ENCODE results near the gene ARHGAP45. TPM values are rescaled to one million over a fixed set of nuclear protein-coding genes. Genes with fewer than 3 reads are reported as not detected.

Gene ARHGAP45
- polyA plus RNA-seq, 2 donors = 8.9 to 17.7 TPM

- H3K36me3 ChIP-seq (ENCODE audit: control insufficient read depth in 2 of 2, insufficient read depth in 2 of 2, low read length in 1 of 2) = peaks cover 0 to 18% of the 10 kb centered on the region in 2 donors
- WGBS, 2 donors = 94 to 96% methylated on average over 28 of the region's 28 CpGs
- no peak overlapping the region for H3K27ac ChIP-seq (ENCODE audit: low read depth in 2 of 2, low read length in 1 of 2)
- H3K27me3 ChIP-seq (ENCODE audit: control insufficient read depth in 1 of 2, insufficient read depth in 2 of 2, low read length in 2 of 2) = no peaks in the 10 kb centered on the region
- peaks cover 23 to 29% of the 10 kb centered on the region in 2 donors for H3K9me3 ChIP-seq (ENCODE audit: control insufficient read depth in 2 of 2, insufficient read depth in 1 of 2, low read depth in 1 of 2, low read length in 1 of 2)
- H3K4me1 ChIP-seq (ENCODE audit: control insufficient read depth in 2 of 2, insufficient read depth in 2 of 2, low read length in 1 of 2) = no peaks in the 10 kb centered on the region
- no peak overlapping the region for H3K4me3 ChIP-seq (ENCODE audit: low read depth in 1 of 2, low read length in 2 of 2)
Observed at GRCh38 chr19:1054102-1055027, 12.6 kb upstream of the ARHGAP45 start.

GRCh38 chr19:1055028-1055425 lies 11.9 kb upstream of the ARHGAP45 start:
- Histone ChIP-seq H3K9me3 (ENCODE audit: control insufficient read depth in 2 of 2, insufficient read depth in 1 of 2, low read depth in 1 of 2, low read length in 1 of 2) (peaks cover 23 to 29% of the 10 kb centered on the region in 2 donors), H3K4me3 (ENCODE audit: low read depth in 1 of 2, low read length in 2 of 2) (no peak overlapping the region), H3K27ac (ENCODE audit: low read depth in 2 of 2, low read length in 1 of 2) (no peak overlapping the region), H3K36me3 (ENCODE audit: control insufficient read depth in 2 of 2, insufficient read depth in 2 of 2, low read length in 1 of 2) (peaks cover 0 to 18% of the 10 kb centered on the region in 2 donors), H3K4me1 (ENCODE audit: control insufficient read depth in 2 of 2, insufficient read depth in 2 of 2, low read length in 1 of 2) (no peaks in the 10 kb centered on the region), H3K27me3 (ENCODE audit: control insufficient read depth in 1 of 2, insufficient read depth in 2 of 2, low read length in 2 of 2) (no peaks in the 10 kb centered on the region)
- WGBS, 2 donors = 93 to 94% methylated on average over 14 of the region's 14 CpGs

- Histone ChIP-seq H3K9me3 (ENCODE audit: control insufficient read depth in 2 of 2, insufficient read depth in 1 of 2, low read depth in 1 of 2, low read length in 1 of 2) (peaks cover 23 to 29% of the 10 kb centered on the region in 2 donors), H3K36me3 (ENCODE audit: control insufficient read depth in 2 of 2, insufficient read depth in 2 of 2, low read length in 1 of 2) (peaks cover 0 to 15% of the 10 kb centered on the region in 2 donors), H3K4me1 (ENCODE audit: control insufficient read depth in 2 of 2, insufficient read depth in 2 of 2, low read length in 1 of 2) (no peaks in the 10 kb centered on the region), H3K27me3 (ENCODE audit: control insufficient read depth in 1 of 2, insufficient read depth in 2 of 2, low read length in 2 of 2) (no peaks in the 10 kb centered on the region), H3K4me3 (ENCODE audit: low read depth in 1 of 2, low read length in 2 of 2) (no peak overlapping the region), H3K27ac (ENCODE audit: low read depth in 2 of 2, low read length in 1 of 2) (no peak overlapping the region)
- 96 to 97% methylated on average over 20 of the region's 20 CpGs for WGBS, 2 donors
Observed at GRCh38 chr19:1055886-1056620, 10.9 kb upstream of the ARHGAP45 start.

- H3K9me3 ChIP-seq (ENCODE audit: control insufficient read depth in 2 of 2, insufficient read depth in 1 of 2, low read depth in 1 of 2, low read length in 1 of 2) = peaks cover 23 to 29% of the 10 kb centered on the region in 2 donors
- peaks cover 0 to 1% of the 10 kb centered on the region in 2 donors for H3K4me1 ChIP-seq (ENCODE audit: control insufficient read depth in 2 of 2, insufficient read depth in 2 of 2, low read length in 1 of 2)
- no peak overlapping the region for H3K4me3 ChIP-seq (ENCODE audit: low read depth in 1 of 2, low read length in 2 of 2)
- no peaks in the 10 kb centered on the region for H3K27me3 ChIP-seq (ENCODE audit: control insufficient read depth in 1 of 2, insufficient read depth in 2 of 2, low read length in 2 of 2)
- no peak overlapping the region for H3K27ac ChIP-seq (ENCODE audit: low read depth in 2 of 2, low read length in 1 of 2)
- 47 to 52% methylated on average over 3 of the region's 3 CpGs for WGBS, 2 donors
- peaks cover 0 to 15% of the 10 kb centered on the region in 2 donors for H3K36me3 ChIP-seq (ENCODE audit: control insufficient read depth in 2 of 2, insufficient read depth in 2 of 2, low read length in 1 of 2)
Observed at GRCh38 chr19:1057176-1057855, 9.7 kb upstream of the ARHGAP45 start.

GRCh38 chr19:1058112-1058511 lies 8.9 kb upstream of the ARHGAP45 start:
- peaks cover 23 to 29% of the 10 kb centered on the region in 2 donors for H3K9me3 ChIP-seq (ENCODE audit: control insufficient read depth in 2 of 2, insufficient read depth in 1 of 2, low read depth in 1 of 2, low read length in 1 of 2)
- peaks cover 0 to 2% of the 10 kb centered on the region in 2 donors for H3K4me1 ChIP-seq (ENCODE audit: control insufficient read depth in 2 of 2, insufficient read depth in 2 of 2, low read length in 1 of 2)
- peaks cover 0 to 15% of the 10 kb centered on the region in 2 donors for H3K36me3 ChIP-seq (ENCODE audit: control insufficient read depth in 2 of 2, insufficient read depth in 2 of 2, low read length in 1 of 2)
- WGBS, 2 donors = 95 to 100% methylated on average over 5 of the region's 5 CpGs
- no peak overlapping the region for H3K4me3 ChIP-seq (ENCODE audit: low read depth in 1 of 2, low read length in 2 of 2)
- H3K27me3 ChIP-seq (ENCODE audit: control insufficient read depth in 1 of 2, insufficient read depth in 2 of 2, low read length in 2 of 2) = no peaks in the 10 kb centered on the region
- no peak overlapping the region for H3K27ac ChIP-seq (ENCODE audit: low read depth in 2 of 2, low read length in 1 of 2)

GRCh38 chr19:1060689-1061088 lies 6.3 kb upstream of the ARHGAP45 start:
- Histone ChIP-seq H3K36me3 (ENCODE audit: control insufficient read depth in 2 of 2, insufficient read depth in 2 of 2, low read length in 1 of 2) (peaks cover 0 to 15% of the 10 kb centered on the region in 2 donors), H3K9me3 (ENCODE audit: control insufficient read depth in 2 of 2, insufficient read depth in 1 of 2, low read depth in 1 of 2, low read length in 1 of 2) (peaks cover 23 to 29% of the 10 kb centered on the region in 2 donors), H3K27ac (ENCODE audit: low read depth in 2 of 2, low read length in 1 of 2) (no peak overlapping the region), H3K4me3 (ENCODE audit: low read depth in 1 of 2, low read length in 2 of 2) (no peak overlapping the region), H3K4me1 (ENCODE audit: control insufficient read depth in 2 of 2, insufficient read depth in 2 of 2, low read length in 1 of 2) (peaks cover 0 to 2% of the 10 kb centered on the region in 2 donors), H3K27me3 (ENCODE audit: control insufficient read depth in 1 of 2, insufficient read depth in 2 of 2, low read length in 2 of 2) (no peaks in the 10 kb centered on the region)
- WGBS, 2 donors = 85 to 86% methylated on average over 5 of the region's 5 CpGs

- H3K9me3 ChIP-seq (ENCODE audit: control insufficient read depth in 2 of 2, insufficient read depth in 1 of 2, low read depth in 1 of 2, low read length in 1 of 2) = peaks cover 15 to 17% of the 10 kb centered on the region in 2 donors
- H3K36me3 ChIP-seq (ENCODE audit: control insufficient read depth in 2 of 2, insufficient read depth in 2 of 2, low read length in 1 of 2) = peaks cover 0 to 9% of the 10 kb centered on the region in 2 donors
- H3K4me3 ChIP-seq (ENCODE audit: low read depth in 1 of 2, low read length in 2 of 2) = no peak overlapping the region
- H3K27ac ChIP-seq (ENCODE audit: low read depth in 2 of 2, low read length in 1 of 2) = no peak overlapping the region
- 89 to 97% methylated on average over 20 of the region's 20 CpGs for WGBS, 2 donors
- H3K27me3 ChIP-seq (ENCODE audit: control insufficient read depth in 1 of 2, insufficient read depth in 2 of 2, low read length in 2 of 2) = no peaks in the 10 kb centered on the region
- peaks cover 4 to 8% of the 10 kb centered on the region in 2 donors for H3K4me1 ChIP-seq (ENCODE audit: control insufficient read depth in 2 of 2, insufficient read depth in 2 of 2, low read length in 1 of 2)
Observed at GRCh38 chr19:1061987-1062386, 5.0 kb upstream of the ARHGAP45 start.

GRCh38 chr19:1062387-1063029 lies 4.5 kb upstream of the ARHGAP45 start:
- Histone ChIP-seq H3K9me3 (ENCODE audit: control insufficient read depth in 2 of 2, insufficient read depth in 1 of 2, low read depth in 1 of 2, low read length in 1 of 2) (peaks cover 12 to 13% of the 10 kb centered on the region in 2 donors), H3K4me3 (ENCODE audit: low read depth in 1 of 2, low read length in 2 of 2) (no peak overlapping the region), H3K27me3 (ENCODE audit: control insufficient read depth in 1 of 2, insufficient read depth in 2 of 2, low read length in 2 of 2) (peaks cover 0 to 4% of the 10 kb centered on the region in 2 donors), H3K4me1 (ENCODE audit: control insufficient read depth in 2 of 2, insufficient read depth in 2 of 2, low read length in 1 of 2) (peaks cover 5 to 8% of the 10 kb centered on the region in 2 donors), H3K27ac (ENCODE audit: low read depth in 2 of 2, low read length in 1 of 2) (no peak overlapping the region), H3K36me3 (ENCODE audit: control insufficient read depth in 2 of 2, insufficient read depth in 2 of 2, low read length in 1 of 2) (peaks cover 0 to 7% of the 10 kb centered on the region in 2 donors)
- 78 to 94% methylated on average over 14 to 17 of the region's 17 CpGs for WGBS, 2 donors

All from esophagus (tissue), 2 donors.